ENCODE measurements around the gene ARHGAP27. TPM values are rescaled to one million over a fixed set of nuclear protein-coding genes. Genes with fewer than 3 reads are reported as not detected.

ARHGAP27 gene
- total RNA-seq, 1 experiment from 2014 or later = 39.2 TPM

GRCh38 chr17:45437465-45438283, 5.0 kb upstream of the ARHGAP27 start:
- Histone ChIP-seq H3K36me3 (ENCODE audit: control insufficient read depth, insufficient read depth, low read length) (no peaks in the 10 kb centered on the region), H3K4me1 (ENCODE audit: control insufficient read depth, insufficient read depth, low read length) (peaks cover 7% of the 10 kb centered on the region), H3K9me3 (ENCODE audit: control insufficient read depth, insufficient read depth, low read depth, low read length) (no peaks in the 10 kb centered on the region), H3K27me3 (ENCODE audit: control insufficient read depth, insufficient read depth, low read length) (no peaks in the 10 kb centered on the region), H3K4me3 (ENCODE audit: low read depth in 2 of 2, low read length in 2 of 2) (no peak overlapping the region), H3K27ac (ENCODE audit: low read length) (no peak overlapping the region)
- intact Hi-C loops (cut with micrococcal nuclease; ENCODE audit: unreplicated experiment) (no loop called here), in situ Hi-C loops (cut with HindIII; ENCODE audit: low pct_unique_long_range_greater_than_20kb, low sequenced_read_pairs) (no loop called here)
- no peak for TF ChIP-seq REST (IDR thresholded peaks at IDR 0.05; ENCODE audit: insufficient read depth in 1 of 2, low read depth in 2 of 2, low read length in 1 of 2)
- TF ChIP-seq TCF7L2 (IDR thresholded peaks at IDR 0.05; ENCODE audit: low read depth, low read length) = no peak
- no peak for TF ChIP-seq SIN3A (IDR thresholded peaks at IDR 0.05; ENCODE audit: borderline replicate concordance, insufficient read depth, low read depth, low read length)
- TF ChIP-seq POLR2AphosphoS5 (IDR thresholded peaks at IDR 0.05; ENCODE audit: low read depth, low read length) = no peak
- no peak for TF ChIP-seq CTCF (IDR thresholded peaks at IDR 0.05)
- CTCF ChIA-PET = no interaction called here
- no peak for DNase-seq (ENCODE audit: low read depth, low spot score)
- BruUV-seq (replicated peaks) = no TSS peak
- POLR2A ChIA-PET = no interaction called here
- ATAC-seq = no peak

GRCh38 chr17:45436625-45437464, 4.2 kb upstream of the ARHGAP27 start:
- TF ChIP-seq CTCF (IDR thresholded peaks at IDR 0.05) (no peak), REST (IDR thresholded peaks at IDR 0.05; ENCODE audit: insufficient read depth in 1 of 2, low read depth in 2 of 2, low read length in 1 of 2) (no peak), SIN3A (IDR thresholded peaks at IDR 0.05; ENCODE audit: borderline replicate concordance, insufficient read depth, low read depth, low read length) (no peak), TCF7L2 (IDR thresholded peaks at IDR 0.05; ENCODE audit: low read depth, low read length) (no peak), POLR2AphosphoS5 (IDR thresholded peaks at IDR 0.05; ENCODE audit: low read depth, low read length) (no peak)
- ChIA-PET CTCF (no interaction called here), POLR2A (no interaction called here)
- H3K27me3 ChIP-seq (ENCODE audit: control insufficient read depth, insufficient read depth, low read length) = no peaks in the 10 kb centered on the region
- H3K36me3 ChIP-seq (ENCODE audit: control insufficient read depth, insufficient read depth, low read length) = no peaks in the 10 kb centered on the region; the same call in 1 of the 2 replicates
- DNase-seq (ENCODE audit: low read depth, low spot score) (no peak), ATAC-seq (no peak)
- peaks cover 7% of the 10 kb centered on the region for H3K4me1 ChIP-seq (ENCODE audit: control insufficient read depth, insufficient read depth, low read length)
- in situ Hi-C loops (cut with HindIII; ENCODE audit: low pct_unique_long_range_greater_than_20kb, low sequenced_read_pairs) (no loop called here), intact Hi-C loops (cut with micrococcal nuclease; ENCODE audit: unreplicated experiment) (no loop called here)
- H3K9me3 ChIP-seq (ENCODE audit: control insufficient read depth, insufficient read depth, low read depth, low read length) = no peaks in the 10 kb centered on the region
- no peak overlapping the region for H3K4me3 ChIP-seq (ENCODE audit: low read depth in 2 of 2, low read length in 2 of 2)
- H3K27ac ChIP-seq (ENCODE audit: low read length) = no peak overlapping the region
- BruUV-seq (replicated peaks) = no TSS peak
